HEK293 (cell line): ENCODE data around the gene CAPS.

ENCODE experiments used
- CTCF ChIA-PET: fragments of 350-600 bp; formaldehyde crosslinking; extraction: SDS; loops from one replicate; lab custom pipeline; 2021; ENCODE audit warnings: antibody characterized with exemption; lab: Yijun Ruan, JAX
- POLR2A ChIA-PET: fragments of 300-600 bp; formaldehyde crosslinking; extraction: SDS; loops from one replicate; lab custom pipeline; 2020; ENCODE audit warnings: antibody characterized with exemption, inconsistent platforms; lab: Yijun Ruan, JAX
- H3K27ac ChIP-seq: fragments of 200-500 bp; sonication (Bioruptor generic); 2 replicates; pipeline ENCODE4 v1.5.1; 2014; ENCODE audit warnings: low read depth, low read length, control low read depth, inconsistent platforms; ENCODE audit errors: extremely low read depth
- H3K36me3 ChIP-seq, 2 experiments: fragments of 200-500 bp in 1 of 2; sonication (Bioruptor generic) in 1 of 2; 1 replicate in 1 of 2; 2 replicates in 1 of 2; pipeline ENCODE4 v1.5.1; 2014 to 2017; ENCODE audit warnings: inconsistent platforms in 2 of 2, low read length in 2 of 2; ENCODE audit not compliant: control insufficient read depth in 2 of 2, insufficient read depth in 1 of 2
- H3K4me1 ChIP-seq: fragments of 200-500 bp; sonication (Bioruptor generic); 2 replicates; pipeline ENCODE4 v1.5.1; 2014; ENCODE audit warnings: mild to moderate bottlenecking, low read length, inconsistent platforms; ENCODE audit not compliant: control insufficient read depth, insufficient read depth
- H3K4me3 ChIP-seq: 2 replicates; pipeline ENCODE4 v1.5.1; 2011; ENCODE audit warnings: low read depth, mild to moderate bottlenecking, control low read depth, low read length, moderate library complexity
- H3K9me3 ChIP-seq: fragments of 200-500 bp; sonication (Bioruptor generic); 2 replicates; pipeline ENCODE4 v1.5.1; 2014; ENCODE audit warnings: low read depth, low read length, inconsistent platforms; ENCODE audit not compliant: control insufficient read depth, insufficient read depth
- EGR2 ChIP-seq: fragments of 450-650 bp; formaldehyde crosslinking; IDR thresholded peaks from 2 replicates; pipeline ENCODE4 v1.5.1; 2016; ENCODE audit warnings: low read depth, missing biosample characterization, missing genetic modification characterization
- GLIS1 ChIP-seq: fragments of 450-650 bp; formaldehyde crosslinking; IDR thresholded peaks from 2 replicates; pipeline ENCODE4 v1.5.1; 2016; ENCODE audit warnings: missing biosample characterization, missing genetic modification characterization
- GLIS2 ChIP-seq: fragments of 450-650 bp; formaldehyde crosslinking; IDR thresholded peaks from 2 replicates; pipeline ENCODE4 v1.5.1; 2016; ENCODE audit warnings: missing biosample characterization, missing genetic modification characterization
- HIC1 ChIP-seq: fragments of 450-650 bp; formaldehyde crosslinking; IDR thresholded peaks from 2 replicates; pipeline ENCODE4 v1.5.1; 2016; ENCODE audit warnings: missing biosample characterization, missing genetic modification characterization
- HOXA7 ChIP-seq: sonication (generic); formaldehyde crosslinking; IDR thresholded peaks from 2 replicates; pipeline ENCODE4 v1.8.1; 2022; ENCODE audit warnings: missing genetic modification reagents, borderline replicate concordance
- KLF10 ChIP-seq: fragments of 450-650 bp; IDR thresholded peaks from 2 replicates; pipeline ENCODE4 v1.5.1; 2018; ENCODE audit warnings: missing biosample characterization, mild to moderate bottlenecking, missing genetic modification characterization
- KLF8 ChIP-seq: fragments of 450-650 bp; formaldehyde crosslinking; IDR thresholded peaks from 2 replicates; pipeline ENCODE4 v1.5.1; 2016; ENCODE audit warnings: missing biosample characterization, missing genetic modification characterization
- OVOL3 ChIP-seq: fragments of 450-650 bp; formaldehyde crosslinking; IDR thresholded peaks from 2 replicates; pipeline ENCODE4 v1.5.1; 2016; ENCODE audit warnings: missing biosample characterization, missing genetic modification characterization
- PRDM6 ChIP-seq: fragments of 450-650 bp; formaldehyde crosslinking; IDR thresholded peaks from 2 replicates; pipeline ENCODE4 v1.5.1; 2017; ENCODE audit warnings: missing biosample characterization, missing genetic modification characterization
- REPIN1 ChIP-seq: fragments of 450-650 bp; formaldehyde crosslinking; IDR thresholded peaks from 2 replicates; pipeline ENCODE4 v1.5.1; 2017; ENCODE audit warnings: missing biosample characterization, missing genetic modification characterization, low read depth
- ZBTB48 ChIP-seq: fragments of 450-650 bp; formaldehyde crosslinking; IDR thresholded peaks from 2 replicates; pipeline ENCODE4 v1.5.1; 2016; ENCODE audit warnings: missing biosample characterization, missing genetic modification characterization
- ZBTB7A ChIP-seq: fragments of 450-650 bp; formaldehyde crosslinking; IDR thresholded peaks from 2 replicates; pipeline ENCODE4 v1.5.1; 2016; ENCODE audit warnings: low read depth, missing biosample characterization, missing genetic modification characterization
- ZFHX2 ChIP-seq: fragments of 450-650 bp; formaldehyde crosslinking; conservative IDR thresholded peaks from 2 replicates; pipeline ENCODE4 v1.5.1; 2016; ENCODE audit warnings: missing biosample characterization, missing genetic modification characterization
- ZFP3 ChIP-seq: fragments of 450-650 bp; formaldehyde crosslinking; IDR thresholded peaks from 2 replicates; pipeline ENCODE4 v1.5.1; 2016; ENCODE audit warnings: low read depth, missing biosample characterization, missing genetic modification characterization
- ZFP41 ChIP-seq: fragments of 450-650 bp; formaldehyde crosslinking; IDR thresholded peaks from 2 replicates; pipeline ENCODE4 v1.5.1; 2016; ENCODE audit warnings: missing biosample characterization, missing genetic modification characterization, borderline replicate concordance
- ZIC2 ChIP-seq: fragments of 450-650 bp; formaldehyde crosslinking; IDR thresholded peaks from 2 replicates; pipeline ENCODE4 v1.5.1; 2016; ENCODE audit warnings: missing biosample characterization, missing genetic modification characterization
- ZNF112 ChIP-seq: fragments of 450-650 bp; formaldehyde crosslinking; IDR thresholded peaks from 2 replicates; pipeline ENCODE4 v1.5.0; 2017; ENCODE audit warnings: missing biosample characterization, missing genetic modification characterization
- ZNF132 ChIP-seq: fragments of 450-650 bp; formaldehyde crosslinking; IDR thresholded peaks from 2 replicates; pipeline ENCODE4 v1.5.1; 2017; ENCODE audit warnings: missing biosample characterization, missing genetic modification characterization, borderline replicate concordance
- ZNF174 ChIP-seq: fragments of 450-650 bp; formaldehyde crosslinking; IDR thresholded peaks from 2 replicates; pipeline ENCODE4 v1.5.0; 2017; ENCODE audit warnings: missing biosample characterization, mild to moderate bottlenecking, missing genetic modification characterization
- ZNF19 ChIP-seq: fragments of 450-650 bp; formaldehyde crosslinking; IDR thresholded peaks from 2 replicates; pipeline ENCODE4; 2016; ENCODE audit warnings: missing biosample characterization, missing genetic modification characterization, low read depth
- ZNF23 ChIP-seq: fragments of 450-650 bp; formaldehyde crosslinking; IDR thresholded peaks from 2 replicates; pipeline ENCODE4 v1.5.1; 2016; ENCODE audit warnings: missing biosample characterization, missing genetic modification characterization, borderline replicate concordance
- ZNF416 ChIP-seq: fragments of 450-650 bp; formaldehyde crosslinking; IDR thresholded peaks from 2 replicates; pipeline ENCODE4 v1.5.1; 2016; ENCODE audit warnings: missing biosample characterization, missing genetic modification characterization
- ZNF510 ChIP-seq: fragments of 450-650 bp; formaldehyde crosslinking; IDR thresholded peaks from 2 replicates; pipeline ENCODE4 v1.5.1; 2018; ENCODE audit warnings: mild to moderate bottlenecking, missing genetic modification characterization, missing biosample characterization; ENCODE audit not compliant: insufficient replicate concordance
- ZNF513 ChIP-seq: fragments of 450-650 bp; IDR thresholded peaks from 2 replicates; pipeline ENCODE4 v1.5.1; 2018; ENCODE audit warnings: missing biosample characterization, missing genetic modification characterization
- ZNF596 ChIP-seq: fragments of 450-650 bp; IDR thresholded peaks from 2 replicates; pipeline ENCODE4 v1.5.0; 2018; ENCODE audit warnings: missing biosample characterization, mild to moderate bottlenecking, missing genetic modification characterization, moderate library complexity
- ZNF629 ChIP-seq: fragments of 450-650 bp; formaldehyde crosslinking; IDR thresholded peaks from 2 replicates; pipeline ENCODE4 v1.5.1; 2017; ENCODE audit warnings: missing biosample characterization, missing genetic modification characterization
- ZNF837 ChIP-seq: fragments of 450-650 bp; formaldehyde crosslinking; IDR thresholded peaks from 2 replicates; pipeline ENCODE4 v1.5.1; 2016; ENCODE audit warnings: missing biosample characterization, missing genetic modification characterization

The CAPS gene

DNA sequence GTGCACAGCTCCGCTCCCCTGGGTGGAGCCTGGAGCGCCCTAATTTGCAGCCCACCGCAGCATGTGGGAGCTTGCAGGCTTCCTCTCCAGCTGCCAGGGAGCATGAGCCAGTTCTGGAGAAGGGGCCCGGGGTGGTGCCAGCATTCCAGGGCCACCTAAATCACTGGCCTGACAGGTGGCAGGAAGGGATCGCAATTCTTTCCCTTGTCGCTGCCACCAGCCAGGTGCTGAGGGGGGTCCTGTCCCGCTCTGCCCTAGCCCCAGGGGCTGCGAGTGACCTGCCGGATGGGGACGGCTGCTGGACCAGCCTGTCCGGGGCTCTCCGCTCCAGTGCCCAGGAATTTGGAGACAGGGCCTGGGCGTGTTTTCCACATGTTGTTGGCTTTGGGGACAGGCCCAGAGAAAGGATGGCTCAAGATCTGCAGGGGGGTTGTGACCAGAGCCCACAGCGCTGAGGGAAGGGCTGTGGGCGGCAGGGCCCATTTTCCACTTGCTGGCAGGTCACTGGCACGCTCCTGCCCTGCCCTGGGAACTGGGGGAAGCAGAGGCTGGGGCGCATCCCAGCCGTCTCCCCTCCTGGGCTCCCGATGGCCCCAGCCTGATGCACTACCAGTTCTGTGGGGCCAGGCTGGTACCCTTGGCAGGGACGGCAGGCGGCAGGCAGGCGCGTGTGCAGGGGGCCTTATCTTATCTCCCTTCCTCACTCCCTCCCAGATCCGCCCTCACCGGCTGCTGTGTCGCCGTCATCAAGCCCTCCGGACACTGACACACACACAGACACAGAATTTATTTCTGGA is 19.9 kb upstream of the CAPS start:
- H3K4me3 ChIP-seq = no peak overlapping the region
- TF ChIP-seq ZFP3 (tag by site-specific recombination) = no peak
- TF ChIP-seq ZFHX2 (tag by site-specific recombination) = 0 out of 2 replicates have a peak, but pooled peaks have one; percentile 25
- 0 out of 2 replicates have a peak, but pooled peaks have one; percentile 16 for TF ChIP-seq HIC1 (tag by site-specific recombination)
- TF ChIP-seq ZBTB48 (tag by site-specific recombination) = peak; percentile 75; the same call in 1 of the 2 replicates
- TF ChIP-seq EGR2 (tag by site-specific recombination) = peak; percentile 37
- TF ChIP-seq ZFP41 = no peak
- no peak for TF ChIP-seq HOXA7 (CRISPR knock-in tag)
- TF ChIP-seq ZNF629 = no peak
- ChIA-PET POLR2A (interaction anchor here (1.3 to 3.8 kb wide), 2 partner anchors 9 to 90 kb away, joined by 7 to 25 read pairs; partner anchors contain the start of genes NDUFA11, NRTN and VMAC), CTCF (interaction anchor here (0.5 to 5.3 kb wide), 3 partner anchors 8 to 100 kb away, joined by 3 to 65 read pairs (median 11); partner anchors contain the start of gene NRTN)
- H3K36me3 ChIP-seq = peaks cover 0 to 31% of the 10 kb centered on the region in 2 experiments; a peak in 2 of 3 replicates
- no peaks in the 10 kb centered on the region for H3K9me3 ChIP-seq
- H3K27ac ChIP-seq = no peak overlapping the region
- no peaks in the 10 kb centered on the region; the same call in 1 of the 2 replicates for H3K4me1 ChIP-seq

DNA sequence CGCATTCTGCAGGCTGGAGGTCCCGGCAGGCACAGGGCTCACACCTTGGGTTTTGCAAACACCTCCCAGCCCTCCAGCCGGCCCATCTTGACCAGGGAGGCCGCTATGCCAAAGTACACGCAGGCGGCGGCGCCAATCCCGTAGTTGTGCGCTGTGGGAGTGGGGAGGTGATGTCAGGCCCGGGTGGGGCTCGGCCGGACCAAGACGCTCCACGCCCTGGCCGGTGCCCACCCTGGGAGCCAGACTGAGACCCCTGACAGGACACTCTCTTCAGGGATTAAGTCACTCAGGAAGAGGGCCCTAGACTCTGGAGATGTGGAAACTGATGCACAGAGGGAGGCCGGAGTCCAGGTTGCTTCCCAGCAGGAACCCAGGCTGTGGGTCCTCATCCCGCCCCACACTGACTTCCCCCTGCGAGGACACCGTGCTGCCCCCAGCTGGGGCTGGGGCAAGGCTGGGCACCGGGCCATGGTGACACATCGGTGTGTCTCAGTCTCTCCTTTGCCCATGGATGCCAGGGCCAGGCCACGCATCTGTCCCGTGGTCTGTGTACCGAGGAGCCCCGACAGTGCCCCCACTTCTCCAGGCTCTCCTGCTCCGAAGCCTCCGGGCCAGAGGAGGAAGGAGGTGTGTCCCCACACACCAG is 19.2 kb upstream of the CAPS start:
- TF ChIP-seq ZNF837 (tag by site-specific recombination) = no peak
- no peak for TF ChIP-seq ZNF629
- no peak for TF ChIP-seq ZNF513 (tag by site-specific recombination)
- no peak for TF ChIP-seq OVOL3 (tag by site-specific recombination)
- no peak for TF ChIP-seq ZNF510 (tag by site-specific recombination)
- peak; percentile 91 for TF ChIP-seq ZIC2 (tag by site-specific recombination)
- TF ChIP-seq ZNF596 (tag by site-specific recombination) = no peak
- no peak for TF ChIP-seq ZNF23 (tag by site-specific recombination)
- no peak for TF ChIP-seq ZNF19
- no peak for TF ChIP-seq PRDM6 (tag by site-specific recombination)
- TF ChIP-seq GLIS2 = peak; percentile 34; the same call in 1 of the 2 replicates
- TF ChIP-seq KLF10 (tag by site-specific recombination) = no peak
- no peak for TF ChIP-seq ZNF132 (tag by site-specific recombination)
- peak; percentile 96 for TF ChIP-seq GLIS1 (tag by site-specific recombination)
- no peak for TF ChIP-seq ZBTB48 (tag by site-specific recombination)
- no peak for TF ChIP-seq REPIN1 (tag by site-specific recombination)
- TF ChIP-seq ZNF416 (tag by site-specific recombination) = no peak
- TF ChIP-seq ZNF174 (tag by site-specific recombination) = no peak
- no peak for TF ChIP-seq ZNF112
- TF ChIP-seq ZBTB7A (tag by site-specific recombination) = no peak
- no peak for TF ChIP-seq KLF8 (tag by site-specific recombination)
- Histone ChIP-seq H3K27ac (no peak overlapping the region), H3K36me3 (peaks cover 0 to 33% of the 10 kb centered on the region in 2 experiments; a peak in 2 of 3 replicates), H3K4me3 (no peak overlapping the region), H3K9me3 (no peaks in the 10 kb centered on the region), H3K4me1 (no peaks in the 10 kb centered on the region; the same call in 1 of the 2 replicates)
- POLR2A ChIA-PET = no interaction called here
- CTCF ChIA-PET = interaction anchor here (0.8 to 5.3 kb wide), 2 partner anchors 91 kb away, joined by 6 to 65 read pairs; partner anchors contain the start of gene NRTN
